Hindlimb muscle (tissue), 1 donor: ENCODE measurements around the gene ALG1. TPM values are rescaled to one million over a fixed set of nuclear protein-coding genes. Genes with fewer than 3 reads are reported as not detected.
"Not testable (repeated sequence)": the region's sequence is repeated elsewhere in the genome, so short reads cannot be mapped to it uniquely, and the experiment has no call there.

Experiments used
- DNase-seq: peaks from one replicate; pipeline ENCODE4 v3.0.0-alpha.2; 2013
- polyA plus RNA-seq: library from polyadenylated mRNA; unstranded; fragments of 120-200 nt; gene quantifications from one replicate; pipeline ENCODE4 v1.2.1, GENCODE V29; 2013; ENCODE audit not compliant: insufficient read length

ALG1 gene
- polyA plus RNA-seq, 1 donor: 12.8 TPM

GRCh38 chr16:5103296-5104032 is 31.8 kb downstream of the ALG1 start:
- DNase-seq: not testable (repeated sequence)

DNA sequence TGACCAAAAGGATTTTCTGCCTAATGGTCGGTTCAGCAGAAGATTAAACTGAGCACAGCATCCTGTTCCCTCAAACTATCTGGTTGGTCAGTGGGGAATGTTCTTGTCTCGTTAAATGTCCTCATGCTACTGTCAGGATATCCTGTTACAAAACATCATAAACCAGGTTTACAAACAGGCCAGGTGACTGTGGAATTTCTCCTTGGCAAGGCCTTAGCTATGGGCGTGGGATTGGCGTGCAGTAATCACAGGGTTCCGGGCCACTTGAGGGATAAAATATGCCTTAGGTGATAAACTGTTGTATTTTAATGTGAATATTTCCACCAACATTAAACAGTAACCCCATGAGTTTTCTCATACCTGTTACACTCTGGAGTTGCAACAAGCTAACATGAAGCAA is 33.4 kb downstream of the ALG1 start:
- DNase-seq: not testable (repeated sequence)

DNA sequence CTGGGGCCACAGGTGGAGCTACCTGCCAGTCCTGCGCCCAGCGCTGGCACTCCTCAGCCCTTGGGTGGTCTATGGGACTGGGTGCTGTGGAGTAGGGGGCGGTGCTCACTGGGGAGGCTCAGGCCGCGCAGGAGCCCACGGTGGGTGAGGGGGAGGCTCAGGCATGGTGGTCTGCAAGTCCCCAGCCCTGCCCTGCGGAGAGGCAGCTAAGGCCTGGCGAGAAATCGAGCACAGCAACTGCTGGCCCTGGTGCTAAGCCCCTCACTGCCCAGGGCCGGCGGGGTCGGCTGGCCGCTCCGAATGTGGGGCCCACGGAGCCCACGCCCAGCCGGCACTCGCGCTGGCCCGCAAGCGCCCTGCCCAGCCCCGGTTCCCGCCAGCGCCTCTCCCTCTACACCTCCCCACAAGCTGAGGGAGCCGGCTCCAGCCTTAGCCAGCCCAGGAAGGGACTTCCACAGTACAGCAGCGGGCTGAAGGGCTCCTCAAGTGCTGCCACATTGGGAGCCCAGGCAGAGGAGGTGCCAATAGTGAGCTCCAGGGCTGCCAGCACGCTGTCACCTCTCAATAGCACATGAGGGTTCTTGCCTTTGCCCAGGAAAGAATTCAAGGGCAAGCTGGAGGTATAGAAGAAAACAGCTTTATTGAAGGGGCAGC is 37.0 kb downstream of the ALG1 start:
- DNase-seq: no peak

DNA sequence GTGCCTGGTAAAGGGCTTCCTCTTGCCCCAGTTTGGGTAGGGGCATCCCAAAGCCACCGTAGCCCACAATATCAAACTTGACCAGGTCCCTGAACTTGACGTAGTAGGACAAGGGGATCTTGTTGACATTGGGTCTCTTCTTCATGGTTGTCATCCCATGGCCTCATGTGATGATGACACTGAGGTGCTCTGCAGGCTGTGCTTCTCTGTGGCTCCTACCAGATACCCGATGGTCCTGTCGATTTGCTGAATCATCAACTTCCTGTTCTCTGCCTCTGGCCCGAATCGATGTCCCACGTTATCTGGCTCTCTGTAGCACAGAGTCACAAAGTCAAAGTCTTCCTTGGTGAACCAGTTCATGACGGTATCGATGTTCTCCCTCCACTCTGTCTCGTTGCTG is 39.3 kb downstream of the ALG1 start:
- not testable (repeated sequence) for DNase-seq

GRCh38 chr16:5116780-5117295 is 45.2 kb downstream of the ALG1 start:
- DNase-seq: not testable (repeated sequence)

- peak; percentile 29 for DNase-seq
Measured at GRCh38 chr16:5117300-5118087, 45.9 kb downstream of the ALG1 start.

DNA sequence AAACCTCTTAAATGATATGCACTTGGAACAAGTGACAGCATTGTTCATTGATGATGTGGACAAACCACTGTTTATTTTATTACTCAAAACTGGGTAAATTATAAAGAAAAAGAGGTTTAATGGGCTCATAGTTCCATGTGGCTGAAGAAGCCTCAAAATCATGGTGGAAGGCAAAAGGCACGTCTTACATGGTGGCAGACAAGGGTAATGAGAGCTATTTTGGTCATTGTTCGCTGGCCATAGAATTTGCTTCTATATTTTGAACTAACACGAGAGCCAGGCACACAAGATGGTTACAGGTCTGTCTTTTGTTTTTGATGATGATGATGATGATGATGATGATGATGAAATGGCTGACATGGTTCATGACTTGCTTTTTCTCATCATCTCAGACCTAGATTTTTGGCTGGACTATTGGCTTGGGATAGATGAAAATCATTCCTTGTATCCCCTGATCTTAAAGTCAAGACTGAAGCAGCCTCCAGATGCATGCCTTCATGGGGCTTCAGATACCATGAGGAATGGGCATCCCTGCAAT is 59.9 kb downstream of the ALG1 start:
- DNase-seq: not testable (repeated sequence)

DNA sequence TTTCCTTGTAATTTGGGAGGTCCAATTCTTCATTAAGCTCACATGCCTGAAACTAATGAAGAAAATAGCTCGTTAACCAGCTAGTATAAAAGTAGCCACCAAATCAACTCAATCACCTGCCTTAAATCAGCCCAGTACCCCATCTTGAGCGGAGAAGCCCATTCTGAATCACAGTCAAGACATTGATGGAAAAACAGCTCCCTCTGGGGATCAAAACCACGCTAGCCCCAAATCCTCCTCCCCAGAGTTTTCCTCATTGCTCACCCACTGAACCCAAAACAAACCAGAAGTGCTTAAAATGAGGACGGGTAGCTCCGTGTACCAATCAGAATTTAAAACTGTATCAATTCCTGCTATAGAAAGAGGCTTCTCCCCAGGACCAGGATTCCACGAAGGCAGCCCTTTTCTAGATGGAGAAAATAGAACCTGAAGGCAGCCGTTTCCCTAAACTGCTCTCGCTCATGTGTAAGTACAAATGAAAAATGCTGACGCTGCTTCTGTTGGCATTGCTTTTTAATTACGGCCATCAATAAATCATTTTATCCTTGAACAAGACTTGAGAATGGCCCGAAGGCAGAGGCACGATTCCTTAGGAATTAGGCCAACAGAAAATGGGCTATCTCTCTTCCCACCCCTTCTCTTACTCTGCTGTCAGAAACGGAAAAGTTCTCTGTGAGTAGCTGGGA is 61.4 kb downstream of the ALG1 start:
- DNase-seq: not testable (repeated sequence)

DNA sequence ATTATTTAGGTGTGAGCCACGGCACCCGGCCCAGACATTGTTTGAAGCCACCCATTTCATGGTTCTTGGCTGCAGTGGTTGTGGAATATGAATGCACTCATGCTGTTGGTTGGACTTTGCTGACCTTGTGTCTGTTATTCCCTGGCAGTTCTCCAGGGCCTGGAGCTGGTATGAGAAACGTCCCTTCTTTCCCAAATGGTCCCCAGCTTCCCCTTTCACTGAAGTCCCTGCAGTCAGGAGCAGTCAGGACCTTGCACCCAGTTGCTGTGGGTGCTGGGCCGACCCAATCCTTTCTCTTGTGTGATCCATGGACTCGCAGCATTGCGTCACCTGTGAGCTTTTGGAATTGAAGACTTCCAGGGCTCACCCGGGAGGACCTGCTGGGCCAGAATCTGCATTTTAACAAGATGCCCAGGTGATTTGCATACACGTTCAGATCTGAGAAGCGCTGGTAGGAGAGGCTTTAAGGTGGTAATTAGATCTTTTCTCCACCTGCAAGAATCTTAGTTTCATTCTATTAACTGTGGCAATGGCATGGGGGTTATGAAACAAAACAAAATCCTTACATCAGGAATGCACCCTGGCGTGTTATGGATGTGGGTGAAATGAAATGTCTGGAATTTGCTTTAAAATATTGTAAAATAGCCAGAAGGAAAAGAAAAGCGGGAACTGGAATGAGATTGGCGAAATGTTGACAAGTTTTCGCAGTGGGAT is 63.3 kb downstream of the ALG1 start:
- DNase-seq: not testable (repeated sequence)

Other genes with a start within 250 kb of the ALG1 start
- 54.5 TPM for gene GLYR1, start 224.6 kb upstream of the ALG1 start, polyA plus RNA-seq
- gene UBN1, start 224.4 kb upstream of the ALG1 start, polyA plus RNA-seq: 19.0 TPM
- 1.7 TPM for gene PPL, start 134.7 kb upstream of the ALG1 start, polyA plus RNA-seq
- gene SEC14L5, start 113.5 kb upstream of the ALG1 start, polyA plus RNA-seq: 0.46 TPM
- gene NAGPA, start 37.9 kb upstream of the ALG1 start, polyA plus RNA-seq: 6.3 TPM
- 1.3 TPM for gene C16orf89, start 5.9 kb upstream of the ALG1 start, polyA plus RNA-seq
- gene EEF2KMT, start 26.0 kb downstream of the ALG1 start, polyA plus RNA-seq: 10.7 TPM